Spinal cord (tissue), 10 donors: ENCODE measurements around the gene COMMD10. TPM values are rescaled to one million over a fixed set of nuclear protein-coding genes. Genes with fewer than 3 reads are reported as not detected.

Experiments used
- DNase-seq, 6 donors: peaks; one replicate each; pipeline versions ENCODE4 v3.0.0 to v3.0.0-alpha.2; 2013 to 2015; ENCODE audit warnings: low spot score in 6 of 6, low read depth in 4 of 6
- H3K27ac ChIP-seq: one replicate; pipeline ENCODE4 v1.5.1; 2013; ENCODE audit warnings: low read depth, low read length, control low read depth
- H3K27me3 ChIP-seq: one replicate; pipeline ENCODE4 v1.6.1; 2013; ENCODE audit warnings: low read length; ENCODE audit not compliant: control insufficient read depth, insufficient read depth
- H3K36me3 ChIP-seq: one replicate; pipeline ENCODE4 v1.6.1; 2013; ENCODE audit warnings: low read length; ENCODE audit not compliant: control insufficient read depth, insufficient read depth
- H3K4me1 ChIP-seq: one replicate; pipeline ENCODE4 v1.6.1; 2013; ENCODE audit warnings: low read length; ENCODE audit not compliant: control insufficient read depth, insufficient read depth
- H3K4me3 ChIP-seq: one replicate; pipeline ENCODE4 v1.5.1; 2013; ENCODE audit warnings: low read depth, low read length, control low read depth
- H3K9me3 ChIP-seq: one replicate; pipeline ENCODE4 v1.6.1; 2013; ENCODE audit warnings: low read length; ENCODE audit not compliant: control insufficient read depth, insufficient read depth
- WGBS: methylation state at CpG from one replicate; pipeline ENCODE4 v1.1.5; 2013; ENCODE audit warnings: missing lambda C conversion rate; ENCODE audit not compliant: insufficient coverage; 5-methylcytosine and 5-hydroxymethylcytosine counted together
- polyA plus RNA-seq, 2 donors: library from polyadenylated mRNA; unstranded; fragments of 120-200 nt; gene quantifications; one replicate each; pipeline ENCODE4 v1.2.1, GENCODE V29; 2013; ENCODE audit not compliant: insufficient read length in 2 of 2
- total RNA-seq, 2 donors: library from RNA; depleted of rRNA in 1 of 2; stranded (reverse); fragments of 120-200 nt in 1 of 2; fragments of >200 nt in 1 of 2; gene quantifications; one replicate each; pipeline versions ENCODE4 v1.2.3 to v1.2.4, GENCODE V29; 2013 to 2014
- donor health status: healthy.

COMMD10 gene
- total and polyA plus RNA-seq, 4 donors: 30.0 to 63.3 (median 37.6) TPM

DNA sequence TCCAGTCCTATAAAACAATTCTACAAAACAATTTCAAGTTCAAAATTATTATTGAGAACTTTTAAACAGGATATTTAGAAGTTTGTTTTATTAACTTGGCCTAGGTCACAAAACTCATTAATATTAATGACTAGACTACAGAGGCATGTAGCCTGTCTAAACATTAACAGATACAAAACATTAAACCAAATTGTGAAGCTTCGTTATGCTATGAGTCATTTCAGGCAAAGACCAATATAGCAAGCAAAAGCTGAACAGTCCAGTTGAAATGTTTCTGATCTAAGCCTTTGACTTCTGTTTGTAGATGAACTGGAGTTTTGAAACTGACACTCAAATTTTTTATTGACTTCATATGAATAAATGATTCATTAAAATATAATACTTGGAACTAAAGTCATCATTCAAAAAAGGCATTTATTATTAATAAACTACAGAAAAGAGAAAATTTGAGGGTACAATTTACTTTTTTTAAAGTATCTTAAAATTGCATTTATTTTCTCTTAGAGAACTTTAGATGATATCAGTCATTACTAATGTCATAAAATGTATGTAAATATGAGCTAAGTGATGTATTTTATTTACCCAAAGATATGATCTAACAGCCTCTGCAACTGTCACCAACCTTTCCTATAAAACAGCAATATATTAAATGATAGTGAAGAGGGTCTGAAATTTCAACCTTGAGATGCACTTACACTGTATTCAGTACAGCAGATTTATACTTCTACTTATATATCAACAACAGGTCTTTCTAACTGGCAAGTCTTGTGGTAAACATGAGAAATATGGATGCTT lies 188.8 kb downstream of the COMMD10 start:
- WGBS: no CpG with 5 or more reads among the region's 1 CpG
- DNase-seq: no peak

GRCh38 chr5:116274251-116274650 lies 189.4 kb downstream of the COMMD10 start:
- no peak overlapping the region for H3K4me3 ChIP-seq
- no peaks in the 10 kb centered on the region for H3K27me3 ChIP-seq
- DNase-seq: no peak
- H3K9me3 ChIP-seq: peaks cover 8% of the 10 kb centered on the region
- no peaks in the 10 kb centered on the region for H3K36me3 ChIP-seq
- whole genome bisulfite sequencing: 60% methylated on average over 1 of the region's 1 CpG
- no peak overlapping the region for H3K27ac ChIP-seq
- H3K4me1 ChIP-seq: no peaks in the 10 kb centered on the region

More for the DNA sequence above, 188.8 kb downstream of the COMMD10 start:
- Histone ChIP-seq H3K27me3 (no peaks in the 10 kb centered on the region), H3K4me1 (no peaks in the 10 kb centered on the region), H3K4me3 (no peak overlapping the region), H3K36me3 (no peaks in the 10 kb centered on the region), H3K27ac (no peak overlapping the region), H3K9me3 (peaks cover 8% of the 10 kb centered on the region)

GRCh38 chr5:116275282-116275681 lies 190.5 kb downstream of the COMMD10 start:
- WGBS: no CpG with 5 or more reads among the region's 3 CpGs
- no peaks in the 10 kb centered on the region for H3K36me3 ChIP-seq
- no peak for DNase-seq

DNA sequence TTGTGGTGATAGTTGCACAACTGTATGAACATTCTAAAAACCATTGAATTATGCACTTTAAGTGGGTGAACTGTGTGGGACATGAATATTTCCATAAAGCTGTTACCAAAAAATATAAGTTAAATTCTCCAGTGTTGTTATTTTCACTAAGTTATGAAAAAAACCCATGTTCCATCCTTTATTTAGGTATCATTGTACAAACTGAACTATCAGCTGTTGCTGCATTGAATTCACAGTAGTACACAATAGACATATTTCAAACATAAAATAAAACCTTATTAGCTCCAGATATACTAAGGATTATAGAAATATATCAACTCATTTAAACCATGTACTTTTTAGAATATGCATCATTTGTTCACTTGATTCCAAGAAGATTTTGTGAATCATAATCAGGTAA lies 192.1 kb downstream of the COMMD10 start:
- DNase-seq: no peak
- Histone ChIP-seq H3K4me3 (no peak overlapping the region), H3K9me3 (peaks cover 8% of the 10 kb centered on the region), H3K27me3 (no peaks in the 10 kb centered on the region), H3K27ac (no peak overlapping the region), H3K4me1 (no peaks in the 10 kb centered on the region), H3K36me3 (no peaks in the 10 kb centered on the region)

More at GRCh38 chr5:116275282-116275681, 190.5 kb downstream of the COMMD10 start:
- H3K4me1 ChIP-seq: no peaks in the 10 kb centered on the region
- no peak overlapping the region for H3K4me3 ChIP-seq
- H3K9me3 ChIP-seq: peaks cover 8% of the 10 kb centered on the region
- H3K27me3 ChIP-seq: no peaks in the 10 kb centered on the region
- no peak overlapping the region for H3K27ac ChIP-seq

- DNase-seq: no peak
- Histone ChIP-seq H3K9me3 (peaks cover 8% of the 10 kb centered on the region), H3K27me3 (no peaks in the 10 kb centered on the region), H3K4me3 (no peak overlapping the region), H3K27ac (no peak overlapping the region), H3K4me1 (no peaks in the 10 kb centered on the region), H3K36me3 (no peaks in the 10 kb centered on the region)
- 70% methylated on average over 2 of the region's 5 CpGs for WGBS
These were observed 195.5 kb downstream of the COMMD10 start for GRCh38 chr5:116280149-116280803.

GRCh38 chr5:116281309-116281708 lies 196.5 kb downstream of the COMMD10 start:
- WGBS: no CpG with 5 or more reads among the region's 1 CpG
- no peak overlapping the region for H3K27ac ChIP-seq
- no peak for DNase-seq
- H3K36me3 ChIP-seq: no peaks in the 10 kb centered on the region
- H3K4me3 ChIP-seq: no peak overlapping the region
- no peaks in the 10 kb centered on the region for H3K4me1 ChIP-seq
- H3K9me3 ChIP-seq: peaks cover 8% of the 10 kb centered on the region
- no peaks in the 10 kb centered on the region for H3K27me3 ChIP-seq

DNA sequence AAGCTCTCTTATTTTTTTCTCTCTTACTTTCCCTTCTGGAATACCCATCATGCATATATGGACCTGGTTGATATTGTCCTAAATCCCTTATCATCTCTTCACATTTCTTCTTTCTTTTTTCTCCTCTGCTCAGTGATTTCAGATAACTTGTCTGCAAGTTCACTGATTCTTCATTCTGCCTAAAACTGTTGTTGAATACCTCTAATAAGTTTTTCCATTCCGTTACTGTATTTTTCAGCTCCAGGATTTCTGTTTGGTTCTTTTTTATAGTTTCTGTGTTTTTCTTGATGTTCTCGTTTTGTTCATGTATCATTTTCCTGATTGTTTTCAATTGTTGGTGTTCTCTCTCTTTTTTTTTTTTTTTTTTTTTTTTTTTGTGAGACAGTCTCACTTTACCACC lies 203.7 kb downstream of the COMMD10 start:
- DNase-seq: no peak
- WGBS: no CpG with 5 or more reads among the region's 2 CpGs

GRCh38 chr5:116289276-116289675 lies 204.5 kb downstream of the COMMD10 start:
- H3K27ac ChIP-seq: no peak overlapping the region
- WGBS: no CpG with 5 or more reads among the region's 3 CpGs
- peaks cover 3% of the 10 kb centered on the region for H3K9me3 ChIP-seq
- no peak overlapping the region for H3K4me3 ChIP-seq
- no peaks in the 10 kb centered on the region for H3K36me3 ChIP-seq
- no peak for DNase-seq
- H3K27me3 ChIP-seq: no peaks in the 10 kb centered on the region
- H3K4me1 ChIP-seq: no peaks in the 10 kb centered on the region

More for the DNA sequence above, 203.7 kb downstream of the COMMD10 start:
- H3K27ac ChIP-seq: no peak overlapping the region
- no peaks in the 10 kb centered on the region for H3K27me3 ChIP-seq
- peaks cover 3% of the 10 kb centered on the region for H3K9me3 ChIP-seq
- H3K36me3 ChIP-seq: no peaks in the 10 kb centered on the region
- no peaks in the 10 kb centered on the region for H3K4me1 ChIP-seq
- H3K4me3 ChIP-seq: no peak overlapping the region

DNA sequence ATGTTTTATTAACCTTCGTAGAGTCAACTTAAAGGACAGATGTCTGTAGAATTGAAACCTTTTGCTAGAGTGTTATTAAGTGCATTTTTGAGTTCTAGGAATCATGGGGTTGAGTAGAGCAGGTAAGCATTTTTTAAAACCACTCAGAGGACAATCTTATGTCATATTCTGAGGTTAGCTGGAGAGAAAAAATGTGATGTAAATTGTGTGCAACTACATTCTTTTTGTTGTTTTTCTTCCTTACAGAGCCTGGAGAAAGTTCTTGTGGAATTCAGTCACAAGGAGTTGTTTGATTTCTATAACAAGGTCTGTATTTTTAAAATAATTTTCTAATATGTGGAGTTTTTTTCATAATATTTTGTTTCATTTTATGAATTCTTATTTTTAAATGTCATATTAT lies 206.4 kb downstream of the COMMD10 start:
- WGBS: no CpG with 5 or more reads among the region's 1 CpG
- H3K27me3 ChIP-seq: no peaks in the 10 kb centered on the region
- no peak overlapping the region for H3K27ac ChIP-seq
- no peaks in the 10 kb centered on the region for H3K36me3 ChIP-seq
- H3K4me3 ChIP-seq: no peak overlapping the region
- peaks cover 3% of the 10 kb centered on the region for H3K9me3 ChIP-seq
- no peak for DNase-seq
- no peaks in the 10 kb centered on the region for H3K4me1 ChIP-seq

- no peak for DNase-seq
- no peaks in the 10 kb centered on the region for H3K36me3 ChIP-seq
- H3K4me1 ChIP-seq: no peaks in the 10 kb centered on the region
- peaks cover 3% of the 10 kb centered on the region for H3K9me3 ChIP-seq
- no peak overlapping the region for H3K4me3 ChIP-seq
- WGBS: no CpG with 5 or more reads among the region's 4 CpGs
- H3K27me3 ChIP-seq: no peaks in the 10 kb centered on the region
- H3K27ac ChIP-seq: no peak overlapping the region
These were observed 207.5 kb downstream of the COMMD10 start for GRCh38 chr5:116292321-116292720.
